ENCODE data around the gene ATPAF1.

GRCh38 chr1:46642115-46642680, 26.0 kb downstream of the ATPAF1 start:
- TF ChIP-seq CTCF (IDR thresholded peaks at IDR 0.05) (no peak), POLR2AphosphoS5 (IDR thresholded peaks at IDR 0.05; ENCODE audit: low read depth, low read length) (no peak)

All from Panc1 (cell line).